Endodermal cell (in vitro differentiated cells): Measurements from ENCODE around the gene SLC7A8. TPM values are rescaled to one million over a fixed set of nuclear protein-coding genes. Genes with fewer than 3 reads are reported as not detected.

Source experiments
- DNase-seq: peaks from one replicate; pipeline ENCODE4 v3.0.0-alpha.2; 2017
- H3K27ac ChIP-seq: 2 replicates; pipeline ENCODE4 v1.5.1; 2013; ENCODE audit warnings: mild to moderate bottlenecking, low read depth, low read length, moderate library complexity
- H3K27me3 ChIP-seq: 2 replicates; pipeline ENCODE4 v1.6.1; 2013; ENCODE audit warnings: mild to moderate bottlenecking, low read length, moderate library complexity; ENCODE audit not compliant: insufficient read depth, control insufficient read depth, poor library complexity, severe bottlenecking
- H3K36me3 ChIP-seq: 2 replicates; pipeline ENCODE4 v1.7.0; 2013; ENCODE audit warnings: mild to moderate bottlenecking, low read length, moderate library complexity; ENCODE audit not compliant: control insufficient read depth, insufficient read depth
- H3K4me1 ChIP-seq: one replicate; pipeline ENCODE4 v1.7.0; 2013; ENCODE audit warnings: low read length; ENCODE audit not compliant: control insufficient read depth, insufficient read depth
- H3K4me3 ChIP-seq: 2 replicates; pipeline ENCODE4 v1.5.1; 2013; ENCODE audit warnings: mild to moderate bottlenecking, low read length, moderate library complexity
- H3K9ac ChIP-seq: 2 replicates; pipeline ENCODE4 v1.6.1; 2013; ENCODE audit warnings: mild to moderate bottlenecking, low read length, moderate library complexity; ENCODE audit not compliant: poor library complexity, severe bottlenecking; ENCODE audit errors: extremely low read depth
- H3K9me3 ChIP-seq: 2 replicates; pipeline ENCODE4 v1.6.1; 2013; ENCODE audit warnings: mild to moderate bottlenecking, low read length, moderate library complexity; ENCODE audit not compliant: control insufficient read depth
- H3K27ac Mint-ChIP-seq: 2 replicates; pipeline ENCODE4 v1.8.0; 2020; ENCODE audit warnings: mixed read lengths
- H3K27me3 Mint-ChIP-seq: 2 replicates; pipeline ENCODE4 v1.8.0; 2021; ENCODE audit warnings: mild to moderate bottlenecking, mixed read lengths; ENCODE audit not compliant: insufficient read depth
- H3K36me3 Mint-ChIP-seq: 2 replicates; pipeline ENCODE4 v1.8.0; 2020; ENCODE audit warnings: low read depth, mixed read lengths
- H3K4me1 Mint-ChIP-seq: 2 replicates; pipeline ENCODE4 v1.8.0; 2020; ENCODE audit warnings: mixed read lengths
- H3K4me3 Mint-ChIP-seq: 2 replicates; pipeline ENCODE4 v1.8.0; 2020; ENCODE audit warnings: mild to moderate bottlenecking, moderate library complexity, mixed read lengths
- H3K9me3 Mint-ChIP-seq: 2 replicates; pipeline ENCODE4 v1.8.0; 2020; ENCODE audit warnings: mild to moderate bottlenecking, mixed read lengths
- WGBS, 2 experiments: methylation state at CpG; one replicate each; pipeline versions ENCODE4 v1.1.5 to v1.1.7; 2013; ENCODE audit warnings: missing lambda C conversion rate in 2 of 2, mixed read lengths in 1 of 2; ENCODE audit not compliant: insufficient coverage in 1 of 2, insufficient read length in 1 of 2; 5-methylcytosine and 5-hydroxymethylcytosine counted together
- total RNA-seq, 2 donors: library from RNA; stranded (reverse); fragmentation: NEBNext Ultra II Directional in 1 of 2; extraction: Animal tissue kit (Norgen Biotek cat#: 25700) in 1 of 2; gene quantifications; 2 replicates in 1 of 2; 3 replicates in 1 of 2; pipeline ENCODE4 v1.2.1, GENCODE V29; 2021
- TF ChIP-seq, protein P1 (sequence below): fragments of 200-600 bp; sonication (generic); conservative IDR thresholded peaks from 2 replicates; pipeline ENCODE4 v1.5.0; 2021; ENCODE audit warnings: antibody characterized with exemption, mild to moderate bottlenecking

SLC7A8 gene
- total RNA-seq, 2 donors from 2014 or later: 47.6 to 48.9 TPM

DNA sequence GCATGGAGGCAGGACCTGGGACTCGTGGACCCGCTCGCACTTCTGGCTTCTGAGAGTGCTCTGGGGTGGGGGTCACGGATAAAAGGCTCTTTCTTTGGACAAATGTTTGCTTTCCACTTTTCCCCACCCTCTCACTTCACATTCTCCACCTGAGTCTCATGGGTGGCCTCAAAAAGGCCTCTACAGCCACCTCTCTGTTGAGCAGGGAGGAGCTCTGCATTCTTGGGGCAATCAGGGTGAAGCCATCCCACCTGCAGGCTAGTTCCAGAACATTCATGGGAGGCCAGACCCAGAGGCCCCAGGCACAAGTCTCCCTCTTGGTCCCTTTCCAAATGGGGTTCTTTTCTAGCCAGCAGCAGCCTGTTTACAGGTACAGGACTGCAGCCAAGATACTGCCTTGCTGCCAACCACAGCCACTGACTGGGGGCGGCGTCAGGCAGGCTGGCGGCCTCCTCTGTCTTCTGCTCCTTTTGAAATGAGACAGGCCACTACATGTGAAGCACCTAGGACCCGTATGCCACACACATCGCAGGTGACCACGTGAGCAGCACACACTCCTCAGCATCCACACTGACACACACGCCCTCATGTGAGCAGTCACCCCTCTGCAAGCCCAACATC, 46.2 kb downstream of the SLC7A8 start:
- Histone ChIP-seq H3K4me1 (peaks cover 4% of the 10 kb centered on the region), H3K27me3 (no peaks in the 10 kb centered on the region), H3K9me3 (no peaks in the 10 kb centered on the region), H3K4me3 (no peak overlapping the region), H3K9ac (no peak overlapping the region), H3K36me3 (no peaks in the 10 kb centered on the region), H3K27ac (no peak overlapping the region)
- no peak for DNase-seq
- Mint-ChIP-seq H3K9me3 (no peaks in the 10 kb centered on the region), H3K36me3 (peaks cover 8% of the 10 kb centered on the region), H3K4me3 (no peak overlapping the region), H3K27ac (no peak overlapping the region), H3K4me1 (peaks cover 9% of the 10 kb centered on the region), H3K27me3 (no peaks in the 10 kb centered on the region)
- 92 to 93% methylated on average over 5 to 11 of the region's 11 CpGs for WGBS, 2 experiments
- TF ChIP-seq, protein P1, sequence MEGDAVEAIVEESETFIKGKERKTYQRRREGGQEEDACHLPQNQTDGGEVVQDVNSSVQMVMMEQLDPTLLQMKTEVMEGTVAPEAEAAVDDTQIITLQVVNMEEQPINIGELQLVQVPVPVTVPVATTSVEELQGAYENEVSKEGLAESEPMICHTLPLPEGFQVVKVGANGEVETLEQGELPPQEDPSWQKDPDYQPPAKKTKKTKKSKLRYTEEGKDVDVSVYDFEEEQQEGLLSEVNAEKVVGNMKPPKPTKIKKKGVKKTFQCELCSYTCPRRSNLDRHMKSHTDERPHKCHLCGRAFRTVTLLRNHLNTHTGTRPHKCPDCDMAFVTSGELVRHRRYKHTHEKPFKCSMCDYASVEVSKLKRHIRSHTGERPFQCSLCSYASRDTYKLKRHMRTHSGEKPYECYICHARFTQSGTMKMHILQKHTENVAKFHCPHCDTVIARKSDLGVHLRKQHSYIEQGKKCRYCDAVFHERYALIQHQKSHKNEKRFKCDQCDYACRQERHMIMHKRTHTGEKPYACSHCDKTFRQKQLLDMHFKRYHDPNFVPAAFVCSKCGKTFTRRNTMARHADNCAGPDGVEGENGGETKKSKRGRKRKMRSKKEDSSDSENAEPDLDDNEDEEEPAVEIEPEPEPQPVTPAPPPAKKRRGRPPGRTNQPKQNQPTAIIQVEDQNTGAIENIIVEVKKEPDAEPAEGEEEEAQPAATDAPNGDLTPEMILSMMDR: no peak

GRCh38 chr14:23136566-23137133, 46.8 kb downstream of the SLC7A8 start:
- Mint-ChIP-seq H3K27me3 (no peaks in the 10 kb centered on the region), H3K27ac (no peak overlapping the region), H3K36me3 (peaks cover 8% of the 10 kb centered on the region), H3K9me3 (no peaks in the 10 kb centered on the region), H3K4me1 (peaks cover 9% of the 10 kb centered on the region), H3K4me3 (no peak overlapping the region)
- TF ChIP-seq, protein P1: no peak
- Histone ChIP-seq H3K36me3 (no peaks in the 10 kb centered on the region), H3K4me1 (peaks cover 4% of the 10 kb centered on the region), H3K27me3 (no peaks in the 10 kb centered on the region), H3K9ac (no peak overlapping the region), H3K27ac (no peak overlapping the region), H3K9me3 (no peaks in the 10 kb centered on the region), H3K4me3 (no peak overlapping the region)
- 91 to 93% methylated on average over 13 to 16 of the region's 16 CpGs for WGBS, 2 experiments
- DNase-seq: no peak

DNA sequence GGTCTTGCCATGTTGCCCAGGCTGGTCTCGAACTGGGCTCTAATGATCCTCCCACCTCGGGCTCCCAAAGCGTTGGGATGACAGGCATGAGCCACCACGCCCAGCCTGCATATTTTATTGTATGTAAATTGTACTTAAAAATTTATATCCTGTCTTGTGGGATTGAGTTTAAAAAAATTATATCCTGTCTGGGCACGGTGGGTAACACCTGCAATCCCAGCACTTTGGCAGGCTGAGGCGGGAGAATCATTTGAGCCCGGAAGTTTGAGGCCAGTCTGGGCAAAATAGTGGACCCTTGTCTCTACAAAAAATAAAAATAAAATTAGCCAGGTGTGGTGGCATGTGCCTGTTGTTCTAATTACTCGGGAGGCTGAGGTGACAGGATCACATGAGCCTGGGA, 50.5 kb downstream of the SLC7A8 start:
- H3K9ac ChIP-seq: no peak overlapping the region
- Mint-ChIP-seq H3K27me3 (no peaks in the 10 kb centered on the region), H3K36me3 (peaks cover 8% of the 10 kb centered on the region), H3K27ac (no peak overlapping the region), H3K9me3 (no peaks in the 10 kb centered on the region), H3K4me1 (no peaks in the 10 kb centered on the region), H3K4me3 (no peak overlapping the region)
- no peak overlapping the region for H3K4me3 ChIP-seq
- no peaks in the 10 kb centered on the region for H3K36me3 ChIP-seq
- no peaks in the 10 kb centered on the region for H3K4me1 ChIP-seq
- 94 to 100% methylated on average over 3 to 8 of the region's 8 CpGs for WGBS, 2 experiments
- TF ChIP-seq, protein P1: no peak
- no peaks in the 10 kb centered on the region for H3K9me3 ChIP-seq
- H3K27me3 ChIP-seq: no peaks in the 10 kb centered on the region
- DNase-seq: no peak
- no peak overlapping the region for H3K27ac ChIP-seq
